HG03354 (cell line): ENCODE results near the gene ARFGEF3.
"Not testable (repeated sequence)": the region's sequence is repeated elsewhere in the genome, so short reads cannot be mapped to it uniquely, and the experiment has no call there.

Experiments
- ATAC-seq: cut with Tn5 transposase; IDR thresholded peaks from one replicate; pipeline ENCODE4 v1.9.1; 2021; ENCODE audit warnings: mild to moderate bottlenecking; ENCODE audit not compliant: unreplicated experiment, poor library complexity, severe bottlenecking

The ARFGEF3 gene

GRCh38 chr6:138331444-138331843 is 169.7 kb downstream of the ARFGEF3 start:
- ATAC-seq = no peak

DNA sequence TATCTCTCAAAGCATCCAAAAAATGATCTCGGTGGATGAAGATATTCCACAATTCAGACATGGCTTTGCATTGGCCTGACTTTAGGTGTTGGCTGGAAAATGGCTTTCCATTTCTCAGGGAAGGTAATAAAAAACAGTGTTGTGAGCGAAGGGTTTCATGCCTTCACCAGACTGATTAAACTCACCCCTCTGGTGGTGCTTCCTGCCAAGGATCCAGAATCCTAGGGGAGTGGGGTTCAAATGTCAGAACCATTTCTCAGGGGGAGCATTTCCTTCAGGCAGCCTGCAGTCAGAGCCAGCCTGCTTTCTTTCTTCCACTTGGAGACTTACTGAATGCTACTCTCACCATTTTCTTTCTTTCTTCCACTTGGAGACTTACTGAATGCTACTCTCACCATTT is 170.2 kb downstream of the ARFGEF3 start:
- ATAC-seq = no peak

DNA sequence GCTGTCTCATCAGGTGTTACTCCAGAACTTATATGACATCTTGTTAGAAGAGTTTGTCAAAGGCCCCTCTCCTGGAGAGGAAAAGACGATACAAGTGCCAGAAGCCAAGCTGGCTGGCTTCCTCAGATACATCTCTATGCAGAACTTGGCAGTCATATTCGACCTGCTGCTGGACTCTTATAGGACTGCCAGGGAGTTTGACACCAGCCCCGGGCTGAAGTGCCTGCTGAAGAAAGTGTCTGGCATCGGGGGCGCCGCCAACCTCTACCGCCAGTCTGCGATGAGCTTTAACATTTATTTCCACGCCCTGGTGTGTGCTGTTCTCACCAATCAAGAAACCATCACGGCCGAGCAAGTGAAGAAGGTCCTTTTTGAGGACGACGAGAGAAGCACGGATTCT is 172.3 kb downstream of the ARFGEF3 start:
- ATAC-seq = no peak

- no peak for ATAC-seq
These were observed 173.2 kb downstream of the ARFGEF3 start for GRCh38 chr6:138334963-138335362.

DNA sequence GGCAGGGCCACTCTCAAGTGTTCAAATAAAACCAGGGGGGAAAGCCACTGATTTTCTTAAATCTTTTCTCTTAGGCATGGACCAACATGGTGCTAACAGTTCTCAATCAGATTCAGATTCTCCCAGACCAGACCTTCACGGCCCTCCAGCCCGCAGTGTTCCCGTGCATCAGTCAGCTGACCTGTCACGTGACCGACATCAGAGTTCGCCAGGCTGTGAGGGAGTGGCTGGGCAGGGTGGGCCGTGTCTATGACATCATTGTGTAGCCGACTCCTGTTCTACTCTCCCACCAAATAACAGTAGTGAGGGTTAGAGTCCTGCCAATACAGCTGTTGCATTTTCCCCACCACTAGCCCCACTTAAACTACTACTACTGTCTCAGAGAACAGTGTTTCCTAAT is 174.5 kb downstream of the ARFGEF3 start:
- no peak for ATAC-seq

DNA sequence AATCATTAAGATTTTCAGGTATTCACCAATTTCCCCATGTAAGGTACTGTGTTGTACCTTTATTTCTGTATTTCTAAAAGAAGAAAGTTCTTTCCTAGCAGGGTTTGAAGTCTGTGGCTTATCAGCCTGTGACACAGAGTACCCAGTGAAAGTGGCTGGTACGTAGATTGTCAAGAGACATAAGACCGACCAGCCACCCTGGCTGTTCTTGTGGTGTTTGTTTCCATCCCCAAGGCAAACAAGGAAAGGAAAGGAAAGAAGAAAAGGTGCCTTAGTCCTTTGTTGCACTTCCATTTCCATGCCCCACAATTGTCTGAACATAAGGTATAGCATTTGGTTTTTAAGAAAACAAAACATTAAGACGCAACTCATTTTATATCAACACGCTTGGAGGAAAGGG is 175.3 kb downstream of the ARFGEF3 start:
- ATAC-seq = no peak

GRCh38 chr6:138339024-138339423 is 177.3 kb downstream of the ARFGEF3 start:
- no peak for ATAC-seq

- no peak for ATAC-seq
These were observed 179.4 kb downstream of the ARFGEF3 start for GRCh38 chr6:138341176-138341575.

DNA sequence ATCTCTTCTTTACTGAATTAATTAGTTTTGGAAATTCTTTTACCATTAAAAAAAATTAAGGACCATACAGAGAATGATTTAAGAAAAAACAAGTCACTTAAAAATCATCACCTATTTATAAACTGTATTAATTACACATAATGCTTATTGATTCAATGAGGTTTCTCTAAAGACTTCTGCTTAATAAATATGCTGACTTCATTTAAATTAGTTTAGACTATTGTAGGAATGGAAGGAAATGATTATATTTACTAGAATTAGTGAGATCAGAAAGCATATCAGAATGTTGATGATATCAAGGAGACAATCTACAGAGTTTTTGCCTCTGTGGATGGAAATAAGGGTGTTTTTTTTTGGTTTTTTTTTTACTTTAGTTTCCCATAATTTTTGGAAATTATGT is 181.4 kb downstream of the ARFGEF3 start:
- ATAC-seq = no peak

GRCh38 chr6:138345565-138346285 is 184.0 kb downstream of the ARFGEF3 start:
- ATAC-seq = no peak

DNA sequence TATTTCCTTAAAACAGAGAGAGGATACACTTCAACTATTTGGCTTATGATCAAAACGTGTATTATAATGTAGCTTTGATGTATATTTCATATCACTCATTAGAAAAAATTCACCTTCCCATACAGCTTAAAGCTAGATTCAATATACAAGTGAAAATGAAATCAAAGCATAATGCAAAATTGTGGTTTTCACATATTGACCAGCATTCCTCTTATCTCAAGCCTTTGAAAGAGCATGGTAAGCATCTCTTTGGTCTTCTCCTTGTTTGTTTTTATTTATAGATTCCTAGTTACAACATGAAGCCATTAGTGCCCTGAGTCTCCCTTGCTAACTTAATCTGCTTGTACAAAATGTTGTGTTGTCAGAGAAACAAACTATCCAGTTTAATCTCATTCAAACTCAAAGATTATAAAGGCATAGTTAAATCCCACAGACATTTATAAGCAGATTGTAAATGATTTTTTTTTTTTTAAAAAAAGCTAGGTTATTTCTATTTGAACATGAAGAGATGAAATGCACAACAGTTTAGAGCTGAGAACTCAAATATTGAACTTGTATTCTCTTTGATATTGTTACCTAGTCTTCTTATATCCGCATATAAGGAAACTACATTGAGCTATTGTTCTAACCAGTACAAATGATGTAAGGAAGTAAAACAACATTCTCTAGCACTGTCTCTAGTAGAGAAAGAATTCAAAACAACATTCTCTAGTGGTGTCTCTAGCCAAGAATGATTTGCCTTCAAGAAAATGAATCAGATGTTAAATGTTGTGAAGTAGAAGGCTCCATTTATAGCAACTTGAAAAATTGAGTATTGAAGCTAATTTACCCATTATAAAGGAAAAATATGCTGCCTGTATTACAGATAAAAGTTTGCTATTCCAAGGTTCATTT is 184.8 kb downstream of the ARFGEF3 start:
- ATAC-seq = no peak

DNA sequence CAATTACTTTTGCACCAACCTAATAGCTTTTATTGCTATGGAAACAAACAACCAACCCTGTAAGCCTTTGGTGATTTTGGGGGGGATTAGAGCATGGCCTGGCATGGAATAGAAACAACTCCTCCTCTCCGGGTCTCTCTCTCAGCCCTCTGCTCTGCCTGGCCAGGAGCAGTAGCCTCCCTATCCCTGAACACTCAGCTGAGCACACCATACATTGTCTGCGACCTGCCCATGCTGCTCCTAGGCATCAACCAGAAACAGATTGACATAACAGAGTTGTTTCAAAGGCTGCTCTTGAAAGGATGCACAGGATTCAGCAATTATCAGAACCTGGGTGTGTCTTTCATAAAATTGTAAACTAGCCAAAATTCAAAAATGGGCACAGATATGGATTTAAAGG is 186.1 kb downstream of the ARFGEF3 start:
- no peak for ATAC-seq

DNA sequence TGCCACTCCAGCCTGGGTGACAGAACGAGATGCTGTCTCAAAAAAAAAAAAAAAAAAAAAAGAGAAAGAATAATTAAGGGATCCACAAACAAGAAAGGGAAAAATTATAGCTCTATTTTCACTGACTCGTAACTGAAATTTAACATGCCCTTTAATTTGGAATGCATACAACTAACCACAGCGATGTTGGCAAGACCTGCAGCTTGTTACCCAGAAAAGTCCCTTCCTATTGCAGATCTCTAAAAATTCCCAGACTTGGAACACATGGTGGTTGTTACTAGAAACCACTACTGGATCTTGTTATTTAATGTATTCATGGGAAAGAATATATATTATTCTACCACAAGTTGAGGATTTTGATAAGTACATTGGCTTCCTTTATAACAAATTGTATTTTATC is 188.2 kb downstream of the ARFGEF3 start:
- no peak for ATAC-seq

DNA sequence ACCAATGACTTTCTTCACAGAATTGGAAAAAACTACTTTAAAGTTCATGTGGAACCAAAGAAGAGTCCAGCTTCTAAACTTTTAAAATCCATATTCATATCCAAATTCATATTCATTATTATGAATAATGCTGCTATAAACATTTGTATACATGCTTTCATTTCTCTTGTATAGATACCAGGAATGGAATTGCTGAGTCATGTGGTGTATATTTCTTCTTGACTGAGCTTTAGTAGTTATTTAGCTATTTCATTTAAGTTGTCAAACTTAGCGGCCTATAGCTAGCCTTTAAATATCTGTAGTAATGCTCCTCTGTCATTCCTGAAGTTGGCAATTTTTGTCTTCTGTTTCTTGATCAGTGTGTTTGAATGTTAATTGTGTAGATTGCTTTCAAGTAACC is 196.2 kb downstream of the ARFGEF3 start:
- no peak for ATAC-seq

DNA sequence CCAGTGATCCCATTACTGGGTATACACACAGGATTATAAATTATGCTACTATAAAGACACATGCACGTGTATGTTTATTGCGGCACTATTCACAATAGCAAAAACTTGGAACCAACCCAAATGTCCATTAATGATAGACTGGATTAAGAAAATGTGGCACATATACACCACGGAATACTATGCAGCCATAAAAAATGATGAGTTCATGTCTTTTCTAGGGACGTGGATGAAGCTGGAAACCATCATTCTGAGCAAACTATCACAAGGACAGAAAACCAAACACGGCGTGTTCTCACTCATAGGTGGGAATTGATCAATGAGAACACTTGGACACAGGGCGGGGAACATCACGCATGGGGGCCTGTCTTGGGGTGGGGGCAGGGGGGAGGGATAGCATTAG is 206.9 kb downstream of the ARFGEF3 start:
- not testable (repeated sequence) for ATAC-seq

DNA sequence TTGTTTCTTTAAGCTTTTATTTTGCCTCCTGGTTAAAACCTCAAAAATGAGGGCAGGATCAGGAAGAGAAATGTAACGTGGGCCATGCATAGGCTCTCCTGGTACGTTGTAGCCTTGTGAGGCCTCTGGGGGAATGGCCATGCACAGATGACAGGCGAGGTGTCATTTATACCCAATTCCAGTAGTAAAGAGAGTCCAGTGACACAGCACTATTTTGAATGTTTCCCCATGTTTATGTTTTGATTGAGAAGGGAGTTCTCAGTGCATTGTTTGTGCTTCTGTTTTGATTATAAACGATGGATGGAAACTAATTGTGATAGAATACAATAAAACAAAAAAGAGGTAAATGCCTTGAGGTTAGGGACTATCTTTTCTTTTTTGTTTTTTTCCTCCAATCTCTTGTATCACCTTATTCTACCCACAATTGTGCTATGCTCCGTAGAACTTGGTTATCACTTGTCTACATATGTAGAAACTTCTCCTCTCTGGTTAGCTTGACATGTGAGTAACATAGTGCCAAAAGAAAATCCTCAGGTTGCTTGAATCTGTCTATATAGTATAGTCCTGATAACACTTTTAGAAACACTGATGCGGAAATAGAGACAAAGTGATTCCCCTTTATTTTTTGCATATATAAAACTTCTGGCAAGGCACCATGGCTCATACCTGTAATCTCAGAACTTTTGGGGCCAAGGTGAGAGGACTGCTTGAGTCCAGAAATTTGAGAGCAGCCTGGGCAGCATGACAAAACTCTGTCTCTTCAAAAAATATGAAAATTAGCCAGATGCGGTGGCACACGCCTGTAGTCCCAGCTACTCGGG is 209.1 kb downstream of the ARFGEF3 start:
- no peak for ATAC-seq

- ATAC-seq = no peak
These were observed 209.6 kb downstream of the ARFGEF3 start for GRCh38 chr6:138371452-138371711.

GRCh38 chr6:138371720-138372119 is 210.0 kb downstream of the ARFGEF3 start:
- no peak for ATAC-seq

GRCh38 chr6:138372711-138373463 is 211.1 kb downstream of the ARFGEF3 start:
- ATAC-seq = no peak

GRCh38 chr6:138374230-138374629 is 212.5 kb downstream of the ARFGEF3 start:
- ATAC-seq = no peak
